OCI-LY3 (cell line): ENCODE data around the gene AACS.

Source experiments
- H2AFZ ChIP-seq: fragments of 200-600, 300-600 bp; shearing (Covaris generic); 2 replicates; pipeline ENCODE4 v1.6.0; 2014; ENCODE audit warnings: antibody characterized with exemption, low read depth, low read length
- H3K27ac ChIP-seq: fragments of 200-600, 300-600 bp; sonication (generic); 2 replicates; pipeline ENCODE4 v1.5.1; 2014; ENCODE audit warnings: mild to moderate bottlenecking, low read length, moderate library complexity, mixed read lengths
- H3K27me3 ChIP-seq: fragments of 200-600, 300-600 bp; sonication (generic); 2 replicates; pipeline ENCODE4 v1.6.1; 2014; ENCODE audit warnings: low read depth, low read length, mixed read lengths
- H3K36me3 ChIP-seq: fragments of 200-600, 300-600 bp; sonication (generic); replicated peaks from 2 replicates; pipeline ENCODE3; 2014; ENCODE audit warnings: low read depth, low read length, mixed read lengths
- H3K4me1 ChIP-seq: fragments of 300-600, 200-600 bp; sonication (generic); 2 replicates; pipeline ENCODE4 v1.6.1; 2014; ENCODE audit warnings: low read length, mixed read lengths
- H3K4me2 ChIP-seq: fragments of 200-600, 300-600 bp; sonication (generic); 2 replicates; pipeline ENCODE4 v1.6.1; 2014; ENCODE audit warnings: low read length, mixed read lengths
- H3K4me3 ChIP-seq: fragments of 300-600, 200-600 bp; sonication (generic); 2 replicates; pipeline ENCODE4 v1.5.1; 2014; ENCODE audit warnings: antibody characterized with exemption, mild to moderate bottlenecking, low read length, moderate library complexity
- H3K79me2 ChIP-seq: fragments of 300-600, 200-600 bp; shearing (Covaris generic); 2 replicates; pipeline ENCODE4 v1.6.1; 2014; ENCODE audit warnings: mild to moderate bottlenecking, low read length, mixed read lengths
- H3K9ac ChIP-seq: fragments of 300-600, 200-600 bp; shearing (Covaris generic); 2 replicates; pipeline ENCODE4 v1.6.0; 2014; ENCODE audit warnings: mild to moderate bottlenecking, low read length, moderate library complexity
- H3K9me3 ChIP-seq: fragments of 200-600, 300-600 bp; shearing (Covaris generic); 2 replicates; pipeline ENCODE4 v1.6.1; 2014; ENCODE audit warnings: low read length, mixed read lengths; ENCODE audit not compliant: insufficient read depth
- H4K20me1 ChIP-seq: fragments of 200-600, 300-600 bp; sonication (generic); 2 replicates; pipeline ENCODE4 v1.6.1; 2016; ENCODE audit warnings: low read length, mixed read lengths; ENCODE audit not compliant: insufficient read depth
- EZH2phosphoT487 ChIP-seq: fragments of 200-600 bp; shearing (Covaris generic); IDR thresholded peaks from 2 replicates; pipeline ENCODE4 v1.6.1; 2018; ENCODE audit warnings: antibody characterized with exemption, mixed run types, low read depth
- TF ChIP-seq, protein P1 (sequence below): fragments of 200-600, 300-600 bp; sonication (generic); IDR thresholded peaks from 2 replicates; pipeline ENCODE4 v1.5.1; 2014; ENCODE audit warnings: antibody characterized with exemption, low read length, low read depth

Gene AACS, protein sequence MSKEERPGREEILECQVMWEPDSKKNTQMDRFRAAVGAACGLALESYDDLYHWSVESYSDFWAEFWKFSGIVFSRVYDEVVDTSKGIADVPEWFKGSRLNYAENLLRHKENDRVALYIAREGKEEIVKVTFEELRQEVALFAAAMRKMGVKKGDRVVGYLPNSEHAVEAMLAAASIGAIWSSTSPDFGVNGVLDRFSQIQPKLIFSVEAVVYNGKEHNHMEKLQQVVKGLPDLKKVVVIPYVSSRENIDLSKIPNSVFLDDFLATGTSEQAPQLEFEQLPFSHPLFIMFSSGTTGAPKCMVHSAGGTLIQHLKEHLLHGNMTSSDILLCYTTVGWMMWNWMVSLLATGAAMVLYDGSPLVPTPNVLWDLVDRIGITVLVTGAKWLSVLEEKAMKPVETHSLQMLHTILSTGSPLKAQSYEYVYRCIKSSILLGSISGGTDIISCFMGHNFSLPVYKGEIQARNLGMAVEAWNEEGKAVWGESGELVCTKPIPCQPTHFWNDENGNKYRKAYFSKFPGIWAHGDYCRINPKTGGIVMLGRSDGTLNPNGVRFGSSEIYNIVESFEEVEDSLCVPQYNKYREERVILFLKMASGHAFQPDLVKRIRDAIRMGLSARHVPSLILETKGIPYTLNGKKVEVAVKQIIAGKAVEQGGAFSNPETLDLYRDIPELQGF

DNA sequence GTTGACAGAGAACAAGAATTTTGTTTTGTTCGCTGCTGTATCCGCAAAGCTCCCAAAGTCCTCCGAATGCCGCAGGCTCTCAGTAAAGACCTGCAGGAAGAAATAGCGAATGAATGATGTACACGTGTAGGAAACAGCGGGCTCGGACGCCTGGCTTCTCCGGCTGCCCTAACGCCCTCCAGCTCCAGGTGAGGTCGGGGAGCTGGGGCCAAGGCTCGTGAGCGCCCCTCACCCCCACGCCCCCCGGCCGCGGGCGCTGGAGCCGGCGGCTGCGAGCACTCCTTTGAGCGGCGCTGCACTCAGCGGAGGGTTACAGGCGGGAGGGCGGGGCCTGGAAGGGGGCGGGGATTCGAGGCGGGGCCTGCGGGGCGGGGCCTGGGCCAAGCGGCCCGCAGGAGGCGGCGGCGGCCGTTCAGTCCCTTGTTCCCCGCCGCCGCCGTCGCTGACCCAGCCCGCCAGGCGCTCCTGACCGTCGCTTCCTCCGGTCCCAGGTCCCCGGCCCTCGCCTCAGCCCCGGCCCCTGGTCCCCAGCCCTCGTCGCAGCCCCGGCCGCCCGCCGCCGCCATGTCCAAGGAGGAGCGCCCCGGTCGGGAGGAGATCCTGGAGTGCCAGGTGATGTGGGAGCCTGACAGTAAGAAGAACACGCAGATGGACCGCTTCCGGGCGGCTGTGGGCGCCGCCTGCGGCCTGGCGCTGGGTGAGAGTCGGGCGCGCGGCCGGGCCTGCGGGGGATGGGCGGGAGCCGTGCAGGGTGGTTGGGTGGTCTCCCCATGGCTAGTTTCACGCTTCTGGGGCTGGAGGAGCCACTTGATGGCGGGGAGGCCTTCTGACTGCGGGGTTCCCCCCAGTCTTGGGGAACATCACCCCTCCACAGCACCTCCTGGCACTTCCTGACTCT, at the start of gene AACS:
Gene AACS, plus strand, starts transcription at position 415 of the 898 bp plus-strand sequence. Its CDS starts 150 bp downstream, at position 565.
- Histone ChIP-seq H4K20me1 (0 out of 2 replicates have a peak, but pooled peaks cover 3% of the 10 kb centered on the region), H3K27me3 (no peaks in the 10 kb centered on the region), H3K4me2 (peak within 1 kb of the TSS; percentile 90), H3K27ac (no peak within 1 kb of the TSS), H3K79me2 (peaks cover 3% of the 10 kb centered on the region; the same call in 1 of the 2 replicates), H3K4me1 (peaks cover 8% of the 10 kb centered on the region), H3K9ac (peak within 1 kb of the TSS; percentile 79), H3K36me3 (no peaks in the 10 kb centered on the region), H2AFZ (peak within 1 kb of the TSS; percentile 97), H3K9me3 (0 out of 2 replicates have a peak, but pooled peaks cover 6% of the 10 kb centered on the region), H3K4me3 (peak within 1 kb of the TSS; percentile 89)
- TF ChIP-seq, protein P1, sequence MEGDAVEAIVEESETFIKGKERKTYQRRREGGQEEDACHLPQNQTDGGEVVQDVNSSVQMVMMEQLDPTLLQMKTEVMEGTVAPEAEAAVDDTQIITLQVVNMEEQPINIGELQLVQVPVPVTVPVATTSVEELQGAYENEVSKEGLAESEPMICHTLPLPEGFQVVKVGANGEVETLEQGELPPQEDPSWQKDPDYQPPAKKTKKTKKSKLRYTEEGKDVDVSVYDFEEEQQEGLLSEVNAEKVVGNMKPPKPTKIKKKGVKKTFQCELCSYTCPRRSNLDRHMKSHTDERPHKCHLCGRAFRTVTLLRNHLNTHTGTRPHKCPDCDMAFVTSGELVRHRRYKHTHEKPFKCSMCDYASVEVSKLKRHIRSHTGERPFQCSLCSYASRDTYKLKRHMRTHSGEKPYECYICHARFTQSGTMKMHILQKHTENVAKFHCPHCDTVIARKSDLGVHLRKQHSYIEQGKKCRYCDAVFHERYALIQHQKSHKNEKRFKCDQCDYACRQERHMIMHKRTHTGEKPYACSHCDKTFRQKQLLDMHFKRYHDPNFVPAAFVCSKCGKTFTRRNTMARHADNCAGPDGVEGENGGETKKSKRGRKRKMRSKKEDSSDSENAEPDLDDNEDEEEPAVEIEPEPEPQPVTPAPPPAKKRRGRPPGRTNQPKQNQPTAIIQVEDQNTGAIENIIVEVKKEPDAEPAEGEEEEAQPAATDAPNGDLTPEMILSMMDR, result no peak
- TF ChIP-seq EZH2phosphoT487, result no peak

DNA sequence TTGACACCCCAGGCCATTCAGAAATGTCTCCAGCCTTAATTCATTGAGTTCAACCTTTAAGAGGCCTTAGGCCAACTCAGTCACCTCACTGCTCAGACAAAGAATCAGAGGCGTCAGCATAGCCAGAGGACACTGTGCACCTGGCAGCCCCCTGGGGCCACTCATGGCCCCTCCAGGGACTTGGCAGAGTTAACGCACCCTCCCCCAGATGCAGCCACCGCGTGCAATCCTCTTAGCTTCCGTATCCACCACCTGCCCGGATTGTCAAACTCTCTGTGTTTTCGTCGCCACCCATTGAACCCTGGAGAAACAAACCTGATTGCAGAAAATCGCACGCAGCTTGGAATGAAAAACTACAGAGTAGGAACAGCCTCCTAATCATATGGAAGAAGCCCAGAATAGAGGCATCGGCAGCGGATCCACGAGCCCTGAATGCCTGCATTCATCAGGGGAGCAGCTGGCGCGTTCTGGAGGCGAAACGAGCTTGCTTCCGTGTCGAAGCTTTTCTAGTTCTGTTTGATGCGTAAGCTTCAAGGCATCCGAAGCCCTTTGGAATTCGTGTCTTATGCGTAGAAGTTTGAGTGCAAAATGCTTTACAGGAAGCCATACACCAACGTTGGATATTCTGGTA, 49.4 kb upstream of the AACS start:
- TF ChIP-seq, protein P1, result no peak
- no peak for TF ChIP-seq EZH2phosphoT487
- H3K9me3 ChIP-seq, result no peaks in the 10 kb centered on the region
- H4K20me1 ChIP-seq, result peaks cover 34% of the 10 kb centered on the region
- H3K27me3 ChIP-seq, result no peaks in the 10 kb centered on the region
- no peak overlapping the region for H3K27ac ChIP-seq
- H2AFZ ChIP-seq, result no peak overlapping the region
- no peak overlapping the region for H3K9ac ChIP-seq
- peaks cover 60% of the 10 kb centered on the region for H3K36me3 ChIP-seq
- no peak overlapping the region for H3K4me2 ChIP-seq
- no peaks in the 10 kb centered on the region for H3K4me1 ChIP-seq
- H3K4me3 ChIP-seq, result no peak overlapping the region
- peaks cover 41% of the 10 kb centered on the region for H3K79me2 ChIP-seq

DNA sequence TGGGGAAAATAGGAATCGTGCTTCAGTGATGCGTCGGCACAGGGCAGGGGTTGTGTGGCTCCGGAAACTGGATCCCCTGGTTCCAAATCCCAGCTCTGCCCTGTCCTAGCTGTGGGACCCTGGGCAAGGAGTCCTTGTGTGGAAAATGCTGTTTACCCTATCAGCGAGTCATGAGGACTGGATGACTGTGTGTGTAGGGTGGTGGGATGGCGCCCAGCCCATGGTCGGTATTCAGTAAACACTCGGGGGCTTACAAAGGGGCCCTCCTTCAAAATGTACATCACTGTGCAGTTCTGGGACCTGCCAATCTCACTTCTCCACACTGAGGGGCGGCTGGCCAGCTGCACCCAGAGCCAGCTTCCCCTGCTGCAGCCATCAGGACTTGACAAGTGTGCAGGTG, 47.4 kb upstream of the AACS start:
- Histone ChIP-seq H3K79me2 (peaks cover 25% of the 10 kb centered on the region), H3K4me2 (no peak overlapping the region), H3K9me3 (no peaks in the 10 kb centered on the region), H4K20me1 (peaks cover 16% of the 10 kb centered on the region), H3K27me3 (no peaks in the 10 kb centered on the region), H3K9ac (no peak overlapping the region), H2AFZ (no peak overlapping the region), H3K36me3 (peaks cover 61% of the 10 kb centered on the region), H3K4me3 (no peak overlapping the region), H3K4me1 (no peaks in the 10 kb centered on the region), H3K27ac (no peak overlapping the region)
- TF ChIP-seq EZH2phosphoT487, result no peak
- TF ChIP-seq, protein P1, result no peak
